Fibroblast of mammary gland (primary cell): ENCODE results near the gene IL17D.

Experiments
- DNase-seq: peaks from one replicate; pipeline ENCODE4 v3.0.0-alpha.2; 2010; ENCODE audit warnings: low read depth
- H3K4me3 ChIP-seq: 2 replicates; pipeline ENCODE4 v1.5.1; 2011; ENCODE audit warnings: low read depth, mild to moderate bottlenecking, low read length, moderate library complexity; ENCODE audit not compliant: control insufficient read depth
- TF ChIP-seq, protein P1 (sequence below): conservative IDR thresholded peaks from 2 replicates; pipeline ENCODE4 v1.5.1; 2011; ENCODE audit warnings: low read depth, low read length, inconsistent platforms; ENCODE audit not compliant: control insufficient read depth, insufficient read depth

The IL17D gene

DNA sequence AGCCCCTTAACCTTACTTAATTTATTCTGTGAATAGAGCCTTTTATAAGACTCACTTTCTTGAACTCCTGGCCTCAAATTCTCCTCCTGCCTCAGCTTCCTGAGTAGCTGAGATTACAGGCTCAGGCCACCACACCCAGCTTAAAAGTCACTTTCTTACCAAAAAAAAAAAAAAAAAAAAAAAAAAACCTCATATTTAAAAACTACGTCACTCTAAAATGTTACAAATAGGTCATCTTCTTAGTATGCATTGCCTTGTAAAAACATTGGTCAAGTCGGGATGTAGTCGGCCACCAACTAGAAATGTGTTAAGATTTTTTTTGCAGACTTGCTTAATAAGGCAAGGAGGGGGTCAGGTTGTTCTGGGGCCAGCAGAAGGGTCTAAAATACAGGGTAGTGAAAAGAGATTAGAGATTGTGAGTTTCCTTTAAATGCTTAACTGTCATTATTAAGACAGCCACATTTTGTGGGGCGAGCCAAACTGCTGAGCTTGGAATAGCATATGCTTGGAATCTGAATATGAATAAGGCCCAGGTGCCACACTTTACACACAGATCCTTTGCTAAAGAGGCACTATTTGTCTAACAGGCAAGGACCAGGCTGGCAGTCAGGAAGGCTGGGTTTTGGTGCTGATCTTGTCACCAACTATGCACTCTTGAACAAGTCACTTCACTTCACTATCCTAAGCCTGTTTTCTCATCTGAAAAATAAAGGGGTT, 16.5 kb upstream of the IL17D start:
- DNase-seq = no peak
- no peak overlapping the region for H3K4me3 ChIP-seq
- TF ChIP-seq, protein P1, sequence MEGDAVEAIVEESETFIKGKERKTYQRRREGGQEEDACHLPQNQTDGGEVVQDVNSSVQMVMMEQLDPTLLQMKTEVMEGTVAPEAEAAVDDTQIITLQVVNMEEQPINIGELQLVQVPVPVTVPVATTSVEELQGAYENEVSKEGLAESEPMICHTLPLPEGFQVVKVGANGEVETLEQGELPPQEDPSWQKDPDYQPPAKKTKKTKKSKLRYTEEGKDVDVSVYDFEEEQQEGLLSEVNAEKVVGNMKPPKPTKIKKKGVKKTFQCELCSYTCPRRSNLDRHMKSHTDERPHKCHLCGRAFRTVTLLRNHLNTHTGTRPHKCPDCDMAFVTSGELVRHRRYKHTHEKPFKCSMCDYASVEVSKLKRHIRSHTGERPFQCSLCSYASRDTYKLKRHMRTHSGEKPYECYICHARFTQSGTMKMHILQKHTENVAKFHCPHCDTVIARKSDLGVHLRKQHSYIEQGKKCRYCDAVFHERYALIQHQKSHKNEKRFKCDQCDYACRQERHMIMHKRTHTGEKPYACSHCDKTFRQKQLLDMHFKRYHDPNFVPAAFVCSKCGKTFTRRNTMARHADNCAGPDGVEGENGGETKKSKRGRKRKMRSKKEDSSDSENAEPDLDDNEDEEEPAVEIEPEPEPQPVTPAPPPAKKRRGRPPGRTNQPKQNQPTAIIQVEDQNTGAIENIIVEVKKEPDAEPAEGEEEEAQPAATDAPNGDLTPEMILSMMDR = no peak

DNA sequence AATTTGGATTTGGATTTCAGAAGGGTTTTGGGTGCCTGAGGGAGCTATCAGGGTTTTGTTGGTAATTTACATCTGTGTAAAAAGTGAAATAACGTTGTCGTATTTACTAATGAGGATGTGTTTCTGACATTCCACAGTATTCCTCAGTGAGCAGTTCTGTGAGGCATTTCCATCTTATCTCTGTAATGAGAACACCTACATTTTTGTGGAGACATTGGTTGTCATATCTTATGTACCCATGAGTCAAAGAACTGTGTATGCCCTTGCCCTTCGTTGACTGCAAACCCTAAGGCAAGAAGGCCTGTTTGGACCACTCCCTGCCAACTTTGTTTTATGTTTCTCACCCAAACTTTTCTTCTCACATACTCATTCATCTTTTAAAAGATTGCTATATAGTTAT, 14.2 kb upstream of the IL17D start:
- no peak overlapping the region for H3K4me3 ChIP-seq
- DNase-seq = no peak
- TF ChIP-seq, protein P1 = no peak

DNA sequence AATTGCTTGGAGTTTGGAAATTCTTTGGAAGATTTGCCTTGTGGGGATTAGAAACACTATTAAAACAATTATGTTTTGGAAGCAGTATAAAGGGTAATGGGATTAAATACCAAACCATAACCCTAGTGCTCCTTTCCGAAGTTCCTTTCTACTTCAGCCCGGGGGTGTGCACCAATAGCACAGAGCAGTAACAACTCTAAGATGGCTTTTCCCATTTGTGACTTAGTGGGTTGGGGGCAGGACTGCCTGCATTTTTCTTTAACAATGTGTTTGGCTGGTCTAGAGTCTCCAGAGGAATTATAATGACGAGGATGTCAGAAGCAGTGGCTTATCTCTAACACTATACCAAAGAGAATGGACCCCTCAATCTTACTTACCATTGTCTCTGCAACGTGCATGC, 11.9 kb upstream of the IL17D start:
- no peak overlapping the region for H3K4me3 ChIP-seq
- TF ChIP-seq, protein P1 = no peak
- no peak for DNase-seq

DNA sequence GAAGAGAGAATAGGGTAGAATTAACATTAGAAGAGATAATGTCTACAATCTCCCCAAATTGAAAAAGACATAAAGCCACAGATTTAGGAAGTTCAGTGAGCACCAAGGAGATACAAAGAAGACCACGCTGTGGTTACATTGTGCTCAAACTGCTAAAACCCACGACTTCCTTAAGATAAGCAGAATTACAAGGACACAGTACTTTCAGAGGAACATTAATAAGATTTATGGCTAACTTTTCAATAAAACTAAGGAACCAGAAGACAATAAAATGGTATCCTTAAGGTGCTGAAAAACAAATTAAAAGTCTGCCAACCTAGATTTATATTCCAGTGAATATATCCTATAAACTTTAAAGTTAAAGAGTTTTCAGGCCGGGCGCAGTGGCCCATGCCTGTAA, 7.4 kb upstream of the IL17D start:
- H3K4me3 ChIP-seq = no peak overlapping the region
- TF ChIP-seq, protein P1 = no peak
- DNase-seq = no peak

DNA sequence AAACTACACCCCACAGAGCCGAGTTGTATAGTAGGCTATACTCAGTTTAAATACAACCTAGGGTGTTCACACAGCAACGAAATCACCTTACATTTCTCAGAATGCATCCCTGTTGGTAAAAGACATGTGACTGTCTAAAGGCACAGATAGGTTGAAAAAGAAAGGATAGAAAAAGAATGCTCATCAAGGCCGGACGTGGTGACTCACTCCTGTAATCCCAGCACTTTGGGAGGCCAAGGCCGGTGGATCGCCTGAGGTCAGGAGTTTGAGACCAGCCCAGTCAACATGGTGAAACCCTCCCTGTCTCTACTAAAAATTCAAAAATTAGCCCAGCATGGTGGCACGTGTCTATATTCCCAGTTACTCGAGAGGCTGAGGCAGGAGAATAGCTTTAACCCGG, 3.8 kb upstream of the IL17D start:
- TF ChIP-seq, protein P1 = no peak
- DNase-seq = no peak
- H3K4me3 ChIP-seq = no peak overlapping the region

DNA sequence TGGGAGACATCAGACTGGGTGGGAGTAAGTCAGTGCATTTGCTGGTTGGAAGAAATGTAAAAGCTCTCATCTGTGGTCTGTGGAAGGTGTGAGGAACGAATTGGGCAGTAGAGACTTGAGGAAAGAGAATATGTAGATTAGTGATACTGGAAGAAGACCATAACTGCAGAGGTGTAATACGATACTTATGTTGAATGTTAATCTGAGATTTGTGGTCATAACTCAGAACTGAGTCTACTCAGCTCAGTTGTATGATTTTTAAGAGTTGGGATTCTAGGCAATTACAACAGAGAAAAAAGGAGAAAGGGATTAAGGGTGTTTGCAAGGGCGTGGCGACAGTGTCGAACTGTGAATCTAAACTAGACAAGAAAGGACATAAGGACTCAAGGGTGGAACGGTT, 3.2 kb upstream of the IL17D start:
- TF ChIP-seq, protein P1 = no peak
- H3K4me3 ChIP-seq = no peak overlapping the region
- no peak for DNase-seq

DNA sequence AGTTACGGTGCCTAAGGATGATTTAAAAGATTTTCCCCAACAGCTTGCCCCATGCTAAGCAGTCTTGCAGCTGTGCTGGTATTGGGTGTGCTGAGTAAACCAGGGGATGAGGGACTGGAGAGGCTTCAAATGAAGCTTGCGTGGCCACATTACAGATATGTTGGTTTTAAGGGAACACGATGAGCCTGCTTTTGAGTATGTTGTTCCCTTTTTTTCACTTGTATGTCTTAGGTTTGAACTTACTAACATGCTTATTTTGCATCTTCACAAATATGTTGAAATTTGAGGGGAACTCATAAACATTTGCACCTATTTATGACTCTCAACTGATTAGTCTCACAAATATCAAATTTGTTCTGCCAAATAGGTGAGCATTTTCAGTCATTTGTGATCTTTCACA, 2.0 kb upstream of the IL17D start:
- TF ChIP-seq, protein P1 = no peak
- DNase-seq = no peak

More for the DNA sequence above, 2.0 kb upstream of the IL17D start:
- H3K4me3 ChIP-seq = no peak overlapping the region
